DOHH2 (cell line): ENCODE measurements around the gene KLHL1.

ENCODE experiments used
- H3F3A ChIP-seq: fragments of 200-600 bp; sonication (generic), shearing (Covaris generic); 2 replicates; pipeline ENCODE4 v1.6.0; 2016; ENCODE audit warnings: antibody characterized with exemption, mild to moderate bottlenecking; ENCODE audit not compliant: control insufficient read depth, insufficient read depth
- H3K27ac ChIP-seq: fragments of 200-600 bp; sonication (generic); 2 replicates; pipeline ENCODE4 v1.5.1; 2014; ENCODE audit warnings: low read depth, mild to moderate bottlenecking, low read length, moderate library complexity
- H3K27me3 ChIP-seq: fragments of 200-600 bp; sonication (generic); 2 replicates; pipeline ENCODE4 v1.6.1; 2014; ENCODE audit warnings: mild to moderate bottlenecking, low read length, mixed read lengths; ENCODE audit not compliant: control insufficient read depth
- H3K36me3 ChIP-seq: fragments of 200-600 bp; sonication (generic); 2 replicates; pipeline ENCODE4 v1.6.1; 2014; ENCODE audit warnings: mild to moderate bottlenecking, low read length, moderate library complexity, mixed read lengths; ENCODE audit not compliant: control insufficient read depth
- H3K4me1 ChIP-seq: fragments of 200-600 bp; sonication (generic); 2 replicates; pipeline ENCODE4 v1.6.1; 2014; ENCODE audit warnings: mild to moderate bottlenecking, low read length, mixed read lengths; ENCODE audit not compliant: control insufficient read depth
- H3K4me2 ChIP-seq: fragments of 200-600 bp; sonication (generic); 2 replicates; pipeline ENCODE4 v1.6.0; 2014; ENCODE audit warnings: mild to moderate bottlenecking, low read length, moderate library complexity
- H3K4me3 ChIP-seq: fragments of 200-600 bp; sonication (generic); 2 replicates; pipeline ENCODE4 v1.5.1; 2014; ENCODE audit warnings: mild to moderate bottlenecking, low read length, mixed read lengths
- H3K79me2 ChIP-seq: fragments of 200-600 bp; sonication (generic); 2 replicates; pipeline ENCODE4 v1.6.1; 2014; ENCODE audit warnings: mild to moderate bottlenecking, low read length, mixed read lengths; ENCODE audit not compliant: control insufficient read depth
- H3K9me2 ChIP-seq: fragments of 200-600 bp; sonication (generic); replicated peaks from 2 replicates; pipeline ENCODE4 v1.6.1; 2014; ENCODE audit warnings: mild to moderate bottlenecking, low read length, mixed read lengths; ENCODE audit not compliant: control insufficient read depth
- H3K9me3 ChIP-seq: fragments of 200-600 bp; sonication (generic); 2 replicates; pipeline ENCODE4 v1.6.1; 2014; ENCODE audit warnings: antibody characterized with exemption, low read length, mixed read lengths; ENCODE audit not compliant: control insufficient read depth, insufficient read depth
- H4K20me1 ChIP-seq: fragments of 200-600 bp; sonication (generic); 2 replicates; pipeline ENCODE4 v1.6.0; 2014; ENCODE audit warnings: low read depth, mild to moderate bottlenecking, antibody characterized with exemption, low read length, moderate library complexity; ENCODE audit not compliant: control insufficient read depth, insufficient read depth
- EZH2phosphoT487 ChIP-seq: fragments of 200-600 bp; sonication (generic); IDR thresholded peaks from 2 replicates; pipeline ENCODE4 v1.6.1; 2017; ENCODE audit warnings: borderline replicate concordance, mild to moderate bottlenecking, antibody characterized with exemption, low read length, moderate library complexity, mixed read lengths
- TF ChIP-seq, protein P1 (sequence below): fragments of 200-600 bp; sonication (generic); IDR thresholded peaks from one replicate; pipeline ENCODE4 v1.5.1; 2014; ENCODE audit warnings: antibody characterized with exemption, mild to moderate bottlenecking, low read depth, low read length; ENCODE audit not compliant: poor library complexity, severe bottlenecking

Gene KLHL1

DNA sequence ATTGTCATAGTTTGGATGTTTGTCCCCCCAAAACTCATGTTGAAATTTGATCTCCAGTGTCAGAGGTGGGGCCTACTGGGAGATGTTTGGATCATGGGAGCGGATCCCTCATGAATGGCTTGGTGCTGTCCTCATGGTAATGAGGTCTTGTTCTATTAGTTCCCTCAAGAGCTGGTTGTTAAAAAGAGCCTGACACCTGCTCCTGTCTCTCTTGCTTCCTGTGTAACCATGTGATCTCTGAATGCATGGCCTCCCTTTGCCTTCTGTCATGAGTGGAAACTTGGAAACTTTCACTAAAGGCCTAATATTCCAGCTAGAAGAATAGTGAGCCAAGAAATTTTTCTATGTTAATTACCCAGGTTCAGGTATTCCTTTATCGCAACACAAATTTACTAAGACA, 312.0 kb downstream of the KLHL1 start:
- H3K27me3 ChIP-seq, result no peaks in the 10 kb centered on the region
- no peaks in the 10 kb centered on the region for H3K79me2 ChIP-seq
- H4K20me1 ChIP-seq, result no peaks in the 10 kb centered on the region
- TF ChIP-seq EZH2phosphoT487, result no peak
- TF ChIP-seq, protein P1, sequence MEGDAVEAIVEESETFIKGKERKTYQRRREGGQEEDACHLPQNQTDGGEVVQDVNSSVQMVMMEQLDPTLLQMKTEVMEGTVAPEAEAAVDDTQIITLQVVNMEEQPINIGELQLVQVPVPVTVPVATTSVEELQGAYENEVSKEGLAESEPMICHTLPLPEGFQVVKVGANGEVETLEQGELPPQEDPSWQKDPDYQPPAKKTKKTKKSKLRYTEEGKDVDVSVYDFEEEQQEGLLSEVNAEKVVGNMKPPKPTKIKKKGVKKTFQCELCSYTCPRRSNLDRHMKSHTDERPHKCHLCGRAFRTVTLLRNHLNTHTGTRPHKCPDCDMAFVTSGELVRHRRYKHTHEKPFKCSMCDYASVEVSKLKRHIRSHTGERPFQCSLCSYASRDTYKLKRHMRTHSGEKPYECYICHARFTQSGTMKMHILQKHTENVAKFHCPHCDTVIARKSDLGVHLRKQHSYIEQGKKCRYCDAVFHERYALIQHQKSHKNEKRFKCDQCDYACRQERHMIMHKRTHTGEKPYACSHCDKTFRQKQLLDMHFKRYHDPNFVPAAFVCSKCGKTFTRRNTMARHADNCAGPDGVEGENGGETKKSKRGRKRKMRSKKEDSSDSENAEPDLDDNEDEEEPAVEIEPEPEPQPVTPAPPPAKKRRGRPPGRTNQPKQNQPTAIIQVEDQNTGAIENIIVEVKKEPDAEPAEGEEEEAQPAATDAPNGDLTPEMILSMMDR, result no peak
- no peaks in the 10 kb centered on the region for H3F3A ChIP-seq
- H3K4me2 ChIP-seq, result no peak overlapping the region
- no peaks in the 10 kb centered on the region for H3K36me3 ChIP-seq
- H3K4me1 ChIP-seq, result no peaks in the 10 kb centered on the region
- no peak overlapping the region for H3K4me3 ChIP-seq
- no peaks in the 10 kb centered on the region for H3K9me3 ChIP-seq
- H3K27ac ChIP-seq, result no peak overlapping the region
- no peaks in the 10 kb centered on the region for H3K9me2 ChIP-seq

DNA sequence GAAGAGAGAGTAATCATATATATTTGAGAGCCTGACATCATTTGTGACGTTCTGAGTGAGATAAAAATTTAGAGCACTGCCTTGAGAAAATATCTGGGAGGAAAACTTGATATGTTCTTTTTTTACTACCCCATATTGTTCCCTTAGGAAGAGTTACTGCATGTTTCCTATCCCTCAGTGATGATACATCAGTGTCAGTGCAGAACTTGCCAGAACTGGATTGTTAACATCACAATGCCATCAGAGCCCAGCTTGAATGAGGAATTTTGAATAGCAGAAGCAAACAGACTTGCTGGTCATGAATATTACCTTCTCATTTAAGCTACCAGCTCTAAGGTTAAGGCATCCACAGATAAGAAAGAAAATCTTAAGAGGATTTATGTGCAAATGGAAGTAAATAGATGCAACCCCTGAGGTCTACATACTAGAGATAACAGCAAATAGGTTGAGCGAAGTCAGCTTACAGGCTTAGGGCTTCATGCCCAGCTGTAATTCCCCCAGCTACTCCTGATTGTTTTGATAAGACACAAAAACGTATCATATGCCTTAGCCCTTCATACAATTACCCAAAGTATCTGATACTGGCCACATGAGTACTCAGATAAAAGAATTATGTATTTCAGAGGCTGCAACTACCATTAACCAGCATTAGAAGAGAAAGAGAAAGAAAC, 314.3 kb downstream of the KLHL1 start:
- H3K79me2 ChIP-seq, result no peaks in the 10 kb centered on the region
- no peaks in the 10 kb centered on the region for H3F3A ChIP-seq
- H4K20me1 ChIP-seq, result no peaks in the 10 kb centered on the region
- no peaks in the 10 kb centered on the region for H3K4me1 ChIP-seq
- H3K4me3 ChIP-seq, result no peak overlapping the region
- H3K9me2 ChIP-seq, result no peaks in the 10 kb centered on the region
- no peak overlapping the region for H3K4me2 ChIP-seq
- no peaks in the 10 kb centered on the region for H3K36me3 ChIP-seq
- TF ChIP-seq, protein P1, result no peak
- TF ChIP-seq EZH2phosphoT487, result no peak
- no peak overlapping the region for H3K27ac ChIP-seq
- H3K9me3 ChIP-seq, result no peaks in the 10 kb centered on the region
- H3K27me3 ChIP-seq, result no peaks in the 10 kb centered on the region

DNA sequence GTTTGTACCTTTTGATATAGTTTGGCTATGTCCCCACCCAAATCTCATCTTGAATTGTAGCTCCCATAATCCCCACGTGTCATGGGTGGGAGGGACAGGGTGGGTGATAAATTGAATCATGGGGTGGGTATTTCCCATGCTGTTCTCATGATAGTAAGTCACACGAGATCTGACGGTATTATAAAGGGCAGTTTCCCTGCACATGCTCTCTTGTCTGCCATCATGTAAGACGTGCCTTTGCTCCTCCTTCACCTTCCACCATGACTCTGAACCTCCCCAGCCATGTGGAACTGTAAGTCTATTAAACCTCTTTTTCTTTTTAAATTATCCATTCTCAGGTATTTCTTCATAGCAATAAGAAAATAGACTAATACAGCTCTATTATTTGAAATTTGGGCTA, 331.3 kb downstream of the KLHL1 start:
- no peaks in the 10 kb centered on the region for H3F3A ChIP-seq
- no peaks in the 10 kb centered on the region for H3K36me3 ChIP-seq
- no peaks in the 10 kb centered on the region for H3K9me2 ChIP-seq
- no peaks in the 10 kb centered on the region for H3K9me3 ChIP-seq
- H3K4me2 ChIP-seq, result no peak overlapping the region
- H3K79me2 ChIP-seq, result no peaks in the 10 kb centered on the region
- TF ChIP-seq, protein P1, result no peak
- no peak for TF ChIP-seq EZH2phosphoT487
- H3K27ac ChIP-seq, result no peak overlapping the region
- H4K20me1 ChIP-seq, result no peaks in the 10 kb centered on the region
- H3K4me3 ChIP-seq, result no peak overlapping the region
- H3K27me3 ChIP-seq, result no peaks in the 10 kb centered on the region
- H3K4me1 ChIP-seq, result no peaks in the 10 kb centered on the region
